GM18873 (cell line): Measurements from ENCODE around the gene SPRY4.

Source experiments
- ATAC-seq: cut with Tn5 transposase; IDR thresholded peaks from one replicate; pipeline ENCODE4 v1.9.1; 2021; ENCODE audit warnings: mild to moderate bottlenecking, moderate library complexity, moderate number of reproducible peaks; ENCODE audit not compliant: unreplicated experiment, low FRiP score

Gene SPRY4

GRCh38 chr5:142317173-142317572, 7.6 kb downstream of the SPRY4 start:
- ATAC-seq = no peak

GRCh38 chr5:142316681-142317080, 8.1 kb downstream of the SPRY4 start:
- ATAC-seq = no peak

GRCh38 chr5:142316051-142316450, 8.8 kb downstream of the SPRY4 start:
- no peak for ATAC-seq

- no peak for ATAC-seq
These were observed 9.5 kb downstream of the SPRY4 start for GRCh38 chr5:142315096-142315900.

- ATAC-seq = no peak
These were observed 10.2 kb downstream of the SPRY4 start for GRCh38 chr5:142314606-142315005.

- no peak for ATAC-seq
These were observed 10.7 kb downstream of the SPRY4 start for GRCh38 chr5:142314109-142314508.

- no peak for ATAC-seq
These were observed 11.1 kb downstream of the SPRY4 start for GRCh38 chr5:142313682-142314081.

- ATAC-seq = no peak
These were observed 11.5 kb downstream of the SPRY4 start for GRCh38 chr5:142313275-142313674.

- ATAC-seq = no peak
These were observed 12.4 kb downstream of the SPRY4 start for GRCh38 chr5:142312399-142312798.

- ATAC-seq = no peak
These were observed 13.1 kb downstream of the SPRY4 start for GRCh38 chr5:142311725-142312124.

- no peak for ATAC-seq
These were observed 14.0 kb downstream of the SPRY4 start for GRCh38 chr5:142310803-142311202.

GRCh38 chr5:142309747-142310318, 15.0 kb downstream of the SPRY4 start:
- ATAC-seq = no peak

GRCh38 chr5:142308358-142308757, 16.5 kb downstream of the SPRY4 start:
- no peak for ATAC-seq

- ATAC-seq = no peak
These were observed 17.5 kb downstream of the SPRY4 start for GRCh38 chr5:142307146-142307890.

GRCh38 chr5:142306077-142306502, 18.7 kb downstream of the SPRY4 start:
- ATAC-seq = no peak

- ATAC-seq = no peak
These were observed 19.6 kb downstream of the SPRY4 start for GRCh38 chr5:142305211-142305610.

GRCh38 chr5:142304013-142304701, 20.7 kb downstream of the SPRY4 start:
- ATAC-seq = no peak

- ATAC-seq = no peak
These were observed 21.3 kb downstream of the SPRY4 start for GRCh38 chr5:142303565-142303964.

GRCh38 chr5:142301540-142301939, 23.3 kb downstream of the SPRY4 start:
- ATAC-seq = no peak

- no peak for ATAC-seq
These were observed 24.1 kb downstream of the SPRY4 start for GRCh38 chr5:142300677-142301076.

GRCh38 chr5:142298789-142299188, 26.0 kb downstream of the SPRY4 start:
- ATAC-seq = no peak
